SU-DHL-6 (cell line): ENCODE results near the gene TMCC2.

ENCODE experiments used
- H2AFZ ChIP-seq: fragments of 200-600 bp; sonication (generic); 2 replicates; pipeline ENCODE4 v1.6.1; 2014; ENCODE audit warnings: low read depth, mild to moderate bottlenecking, moderate library complexity, mixed read lengths, antibody characterized with exemption, low read length; ENCODE audit not compliant: severe bottlenecking
- H3F3A ChIP-seq: fragments of 200-600 bp; shearing (Covaris generic); 2 replicates; pipeline ENCODE4 v1.6.0; 2016; ENCODE audit warnings: antibody characterized with exemption, mild to moderate bottlenecking; ENCODE audit not compliant: insufficient read depth
- H3K27ac ChIP-seq: fragments of 200-600 bp; sonication (generic); 2 replicates; pipeline ENCODE4 v1.5.1; 2016; ENCODE audit warnings: low read depth, mild to moderate bottlenecking, low read length, moderate library complexity, mixed read lengths
- H3K27me3 ChIP-seq: fragments of 200-600 bp; sonication (generic), shearing (Covaris generic); 2 replicates; pipeline ENCODE4 v1.6.0; 2014; ENCODE audit warnings: mild to moderate bottlenecking, low read length
- H3K36me3 ChIP-seq: fragments of 200-600 bp; sonication (generic); 2 replicates; pipeline ENCODE4 v1.6.1; 2014; ENCODE audit warnings: mild to moderate bottlenecking, low read length, mixed read lengths
- H3K4me2 ChIP-seq: fragments of 300-600, 200-600 bp; shearing (Covaris generic), sonication (generic); 2 replicates; pipeline ENCODE4 v1.6.0; 2014; ENCODE audit warnings: low read length, low read depth, mild to moderate bottlenecking; ENCODE audit not compliant: poor library complexity, severe bottlenecking
- H3K4me3 ChIP-seq: fragments of 200-600 bp; sonication (generic); 2 replicates; pipeline ENCODE4 v1.5.1; 2014; ENCODE audit warnings: antibody characterized with exemption, low read length, mild to moderate bottlenecking, mixed read lengths; ENCODE audit not compliant: insufficient read depth, poor library complexity, severe bottlenecking
- H3K79me2 ChIP-seq: fragments of 200-600 bp; sonication (generic); 2 replicates; pipeline ENCODE4 v1.6.1; 2014; ENCODE audit warnings: mild to moderate bottlenecking, low read length, moderate library complexity; ENCODE audit not compliant: insufficient read depth
- H3K9ac ChIP-seq: fragments of 200-600 bp; sonication (generic); 2 replicates; pipeline ENCODE4 v1.7.0; 2014; ENCODE audit warnings: mild to moderate bottlenecking, low read length
- H3K9me2 ChIP-seq: fragments of 200-600 bp; sonication (generic); replicated peaks from 2 replicates; pipeline ENCODE4 v1.6.1; 2014; ENCODE audit warnings: low read length; ENCODE audit not compliant: insufficient read depth
- H3K9me3 ChIP-seq: fragments of 200-600 bp; sonication (generic); 2 replicates; pipeline ENCODE4 v1.6.1; 2014; ENCODE audit warnings: low read length, mixed read lengths; ENCODE audit not compliant: insufficient read depth
- H4K20me1 ChIP-seq: fragments of 200-600 bp; sonication (generic); 2 replicates; pipeline ENCODE4 v1.6.1; 2014; ENCODE audit warnings: low read depth, mild to moderate bottlenecking, antibody characterized with exemption, low read length, moderate library complexity, mixed read lengths
- EZH2phosphoT487 ChIP-seq: fragments of 200-600 bp; sonication (generic), shearing (Covaris generic); conservative IDR thresholded peaks from 2 replicates; pipeline ENCODE4 v1.6.1; 2018; ENCODE audit warnings: mild to moderate bottlenecking, antibody characterized with exemption, low read length, moderate library complexity, mixed read lengths
- TF ChIP-seq, protein P1 (sequence below): fragments of 200-600 bp; sonication (generic); IDR thresholded peaks from one replicate; pipeline ENCODE4 v1.5.1; 2017; ENCODE audit warnings: antibody characterized with exemption, mild to moderate bottlenecking, low read length, moderate library complexity; ENCODE audit not compliant: insufficient read depth, poor library complexity, severe bottlenecking

The TMCC2 gene

DNA sequence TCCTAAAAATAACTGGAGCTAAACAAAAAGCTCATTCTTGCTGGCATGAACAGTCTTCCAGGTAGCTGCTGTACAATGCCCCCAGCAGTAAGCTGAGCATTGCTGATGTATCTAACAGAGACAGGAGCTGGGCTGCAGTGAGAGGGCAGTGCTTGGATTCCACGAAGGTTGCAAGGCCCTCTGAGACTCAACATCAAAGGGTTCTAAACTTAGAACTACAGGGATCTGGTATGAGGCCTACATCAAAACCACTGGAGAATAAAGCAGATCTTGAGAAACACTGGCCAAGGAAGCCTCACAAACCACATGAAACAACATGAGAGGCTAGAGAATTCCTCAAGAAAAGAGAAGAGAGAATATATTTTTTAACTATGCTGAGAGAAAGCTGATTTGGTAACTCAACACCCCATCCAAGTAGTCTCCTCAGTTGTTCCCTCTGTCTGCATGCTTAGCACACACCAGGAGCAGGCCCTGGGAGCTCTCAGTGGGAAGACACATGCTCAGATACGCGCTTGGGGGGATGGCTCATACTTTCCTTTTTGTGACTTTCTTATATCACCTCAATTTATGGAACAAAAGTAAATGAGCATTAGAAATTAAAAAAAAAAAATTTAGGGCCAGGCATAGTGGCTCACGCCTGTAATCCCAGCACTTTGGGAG lies 43.9 kb upstream of the TMCC2 start:
- Histone ChIP-seq H3K4me3 (no peak overlapping the region), H3K9ac (no peak overlapping the region), H3K9me3 (no peaks in the 10 kb centered on the region), H3K27ac (no peak overlapping the region), H3K9me2 (no peaks in the 10 kb centered on the region), H3K4me2 (no peak overlapping the region), H4K20me1 (no peaks in the 10 kb centered on the region; the same call in 1 of the 2 replicates), H3K79me2 (no peaks in the 10 kb centered on the region), H3K36me3 (no peaks in the 10 kb centered on the region), H3F3A (no peaks in the 10 kb centered on the region), H3K27me3 (no peaks in the 10 kb centered on the region), H2AFZ (no peak overlapping the region)
- TF ChIP-seq EZH2phosphoT487 = no peak
- TF ChIP-seq, protein P1, sequence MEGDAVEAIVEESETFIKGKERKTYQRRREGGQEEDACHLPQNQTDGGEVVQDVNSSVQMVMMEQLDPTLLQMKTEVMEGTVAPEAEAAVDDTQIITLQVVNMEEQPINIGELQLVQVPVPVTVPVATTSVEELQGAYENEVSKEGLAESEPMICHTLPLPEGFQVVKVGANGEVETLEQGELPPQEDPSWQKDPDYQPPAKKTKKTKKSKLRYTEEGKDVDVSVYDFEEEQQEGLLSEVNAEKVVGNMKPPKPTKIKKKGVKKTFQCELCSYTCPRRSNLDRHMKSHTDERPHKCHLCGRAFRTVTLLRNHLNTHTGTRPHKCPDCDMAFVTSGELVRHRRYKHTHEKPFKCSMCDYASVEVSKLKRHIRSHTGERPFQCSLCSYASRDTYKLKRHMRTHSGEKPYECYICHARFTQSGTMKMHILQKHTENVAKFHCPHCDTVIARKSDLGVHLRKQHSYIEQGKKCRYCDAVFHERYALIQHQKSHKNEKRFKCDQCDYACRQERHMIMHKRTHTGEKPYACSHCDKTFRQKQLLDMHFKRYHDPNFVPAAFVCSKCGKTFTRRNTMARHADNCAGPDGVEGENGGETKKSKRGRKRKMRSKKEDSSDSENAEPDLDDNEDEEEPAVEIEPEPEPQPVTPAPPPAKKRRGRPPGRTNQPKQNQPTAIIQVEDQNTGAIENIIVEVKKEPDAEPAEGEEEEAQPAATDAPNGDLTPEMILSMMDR = no peak

DNA sequence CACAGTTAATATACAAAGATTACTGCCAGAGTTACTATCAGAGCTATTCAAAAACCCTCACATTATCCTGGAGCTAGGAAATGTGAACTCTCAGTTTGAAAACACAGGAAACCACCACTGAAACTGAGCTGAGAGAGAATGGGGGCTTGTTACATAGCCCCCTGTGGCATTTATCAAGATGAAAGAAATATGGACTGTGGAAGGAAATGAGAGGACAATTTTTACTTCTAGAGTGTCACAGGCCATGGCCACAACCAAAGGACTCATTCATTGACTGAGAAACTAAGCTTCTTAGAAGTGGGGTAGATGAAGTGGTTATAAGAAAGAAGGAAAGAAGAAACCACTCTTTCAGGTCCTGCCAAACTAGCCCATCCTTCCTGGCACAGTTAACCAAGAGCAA lies 41.6 kb upstream of the TMCC2 start:
- Histone ChIP-seq H3K27ac (no peak overlapping the region), H3F3A (no peaks in the 10 kb centered on the region), H3K36me3 (no peaks in the 10 kb centered on the region), H3K9ac (no peak overlapping the region), H3K4me3 (no peak overlapping the region), H4K20me1 (no peaks in the 10 kb centered on the region; the same call in 1 of the 2 replicates), H3K27me3 (no peaks in the 10 kb centered on the region), H3K9me3 (no peaks in the 10 kb centered on the region), H3K4me2 (no peak overlapping the region), H2AFZ (no peak overlapping the region), H3K79me2 (no peaks in the 10 kb centered on the region), H3K9me2 (no peaks in the 10 kb centered on the region)
- no peak for TF ChIP-seq EZH2phosphoT487
- TF ChIP-seq, protein P1 = no peak

DNA sequence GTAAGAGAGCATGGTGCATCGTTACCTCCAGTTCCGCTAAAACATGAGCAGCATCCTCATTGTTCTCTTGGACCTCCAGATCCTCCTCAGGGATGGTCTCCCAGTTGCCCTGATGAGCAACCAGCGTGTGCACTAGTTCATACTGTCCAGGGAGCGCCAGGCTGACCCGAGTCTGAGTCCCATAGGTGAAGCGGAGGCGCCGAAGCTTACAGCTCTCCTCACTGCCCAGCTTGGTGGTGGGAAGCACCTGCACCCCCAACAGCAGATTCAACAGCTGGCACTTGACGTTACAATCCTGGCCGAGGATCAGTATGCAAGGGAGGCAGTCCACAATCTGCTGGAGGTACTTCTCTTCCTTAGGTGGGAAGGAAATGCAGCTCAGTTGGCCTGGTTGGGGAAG lies 40.3 kb upstream of the TMCC2 start:
- Histone ChIP-seq H2AFZ (no peak overlapping the region), H3K9ac (no peak overlapping the region), H3K27me3 (no peaks in the 10 kb centered on the region), H3K27ac (no peak overlapping the region), H3K36me3 (no peaks in the 10 kb centered on the region), H3K79me2 (no peaks in the 10 kb centered on the region), H3K4me2 (no peak overlapping the region), H3K4me3 (no peak overlapping the region), H3K9me2 (no peaks in the 10 kb centered on the region), H3F3A (no peaks in the 10 kb centered on the region), H3K9me3 (no peaks in the 10 kb centered on the region), H4K20me1 (no peaks in the 10 kb centered on the region; the same call in 1 of the 2 replicates)
- no peak for TF ChIP-seq EZH2phosphoT487

DNA sequence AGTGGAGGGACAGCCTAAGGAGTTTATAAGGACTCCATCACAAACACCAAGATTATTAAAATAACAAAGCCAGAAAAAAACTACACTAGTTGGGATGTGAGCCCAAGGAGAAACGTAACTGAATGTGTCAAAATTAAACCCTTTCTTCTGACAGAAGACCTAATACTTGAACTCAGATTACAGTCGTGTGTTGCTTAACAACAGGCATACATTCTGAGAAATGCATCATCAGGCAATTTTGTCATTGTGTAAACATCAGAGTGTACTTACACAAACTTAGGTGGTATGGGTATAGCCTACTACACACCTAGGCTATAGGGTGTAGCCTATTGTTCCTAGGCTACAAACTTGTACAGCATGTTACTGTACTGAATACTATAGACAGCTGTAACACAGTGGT lies 39.6 kb upstream of the TMCC2 start:
- Histone ChIP-seq H3K9ac (no peak overlapping the region), H3K36me3 (no peaks in the 10 kb centered on the region), H3K27ac (no peak overlapping the region), H3K9me3 (no peaks in the 10 kb centered on the region), H4K20me1 (no peaks in the 10 kb centered on the region; the same call in 1 of the 2 replicates), H3F3A (no peaks in the 10 kb centered on the region), H3K4me3 (no peak overlapping the region), H2AFZ (no peak overlapping the region), H3K9me2 (no peaks in the 10 kb centered on the region), H3K4me2 (no peak overlapping the region), H3K79me2 (no peaks in the 10 kb centered on the region), H3K27me3 (no peaks in the 10 kb centered on the region)
- TF ChIP-seq EZH2phosphoT487 = no peak
- TF ChIP-seq, protein P1 = no peak
